HFF-Myc (cell line): ENCODE measurements around the gene CDKN2B-AS1.

Source experiments
- DNase-seq: peaks from one replicate; pipeline ENCODE4 v3.0.0-alpha.2; 2011; ENCODE audit warnings: low read depth; ENCODE audit errors: extremely low read depth
- H3K4me3 ChIP-seq: replicated peaks from 2 replicates; pipeline ENCODE4 v1.5.1; 2011; ENCODE audit warnings: low read depth, mild to moderate bottlenecking, control low read depth, low read length
- TF ChIP-seq, protein P1 (sequence below): IDR thresholded peaks from 2 replicates; pipeline ENCODE4 v1.5.1; 2012; ENCODE audit warnings: mild to moderate bottlenecking, low read depth, low read length, control low read depth; ENCODE audit errors: missing control alignments

The CDKN2B-AS1 gene

DNA sequence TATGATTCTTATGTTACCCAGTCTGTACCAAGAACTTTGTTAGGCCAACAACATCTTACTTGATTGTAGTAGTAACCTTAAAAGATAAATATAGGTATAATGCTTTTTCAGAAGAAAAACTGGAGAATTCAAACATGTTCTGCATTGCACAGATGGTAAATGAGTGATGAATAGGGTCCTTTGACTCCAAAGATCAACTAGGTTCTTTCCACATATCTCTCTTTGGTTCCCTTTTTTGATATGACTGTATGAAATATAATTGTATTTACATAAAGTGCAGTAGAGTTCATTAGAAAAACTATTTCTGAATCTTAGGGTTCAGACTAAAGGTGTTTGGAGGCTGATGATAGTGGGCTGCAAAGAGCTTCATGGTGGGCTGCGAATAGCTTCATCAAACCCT, 165.0 kb downstream of the CDKN2B-AS1 start:
- TF ChIP-seq, protein P1, sequence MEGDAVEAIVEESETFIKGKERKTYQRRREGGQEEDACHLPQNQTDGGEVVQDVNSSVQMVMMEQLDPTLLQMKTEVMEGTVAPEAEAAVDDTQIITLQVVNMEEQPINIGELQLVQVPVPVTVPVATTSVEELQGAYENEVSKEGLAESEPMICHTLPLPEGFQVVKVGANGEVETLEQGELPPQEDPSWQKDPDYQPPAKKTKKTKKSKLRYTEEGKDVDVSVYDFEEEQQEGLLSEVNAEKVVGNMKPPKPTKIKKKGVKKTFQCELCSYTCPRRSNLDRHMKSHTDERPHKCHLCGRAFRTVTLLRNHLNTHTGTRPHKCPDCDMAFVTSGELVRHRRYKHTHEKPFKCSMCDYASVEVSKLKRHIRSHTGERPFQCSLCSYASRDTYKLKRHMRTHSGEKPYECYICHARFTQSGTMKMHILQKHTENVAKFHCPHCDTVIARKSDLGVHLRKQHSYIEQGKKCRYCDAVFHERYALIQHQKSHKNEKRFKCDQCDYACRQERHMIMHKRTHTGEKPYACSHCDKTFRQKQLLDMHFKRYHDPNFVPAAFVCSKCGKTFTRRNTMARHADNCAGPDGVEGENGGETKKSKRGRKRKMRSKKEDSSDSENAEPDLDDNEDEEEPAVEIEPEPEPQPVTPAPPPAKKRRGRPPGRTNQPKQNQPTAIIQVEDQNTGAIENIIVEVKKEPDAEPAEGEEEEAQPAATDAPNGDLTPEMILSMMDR = no peak
- H3K4me3 ChIP-seq = no peak overlapping the region
- no peak for DNase-seq

DNA sequence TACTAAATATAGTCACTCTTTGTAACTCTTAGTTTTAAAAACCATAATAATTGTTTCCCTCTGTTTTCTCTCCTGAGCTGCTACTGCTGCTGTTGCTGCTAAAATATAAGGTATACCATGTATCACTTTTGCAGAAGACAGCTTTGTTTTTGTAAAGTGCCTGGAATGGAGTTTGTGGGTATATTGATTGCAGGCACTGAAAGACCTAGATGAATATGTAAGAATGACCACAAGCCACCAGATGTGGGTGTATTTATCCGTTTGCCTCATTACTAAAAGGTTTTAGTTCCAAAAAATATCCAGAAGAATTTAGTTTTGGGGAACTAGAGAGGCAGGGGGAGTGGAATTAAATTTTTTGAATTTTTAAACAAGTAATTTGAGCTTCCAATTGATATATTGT, 165.6 kb downstream of the CDKN2B-AS1 start:
- no peak overlapping the region for H3K4me3 ChIP-seq
- DNase-seq = no peak
- TF ChIP-seq, protein P1 = no peak

DNA sequence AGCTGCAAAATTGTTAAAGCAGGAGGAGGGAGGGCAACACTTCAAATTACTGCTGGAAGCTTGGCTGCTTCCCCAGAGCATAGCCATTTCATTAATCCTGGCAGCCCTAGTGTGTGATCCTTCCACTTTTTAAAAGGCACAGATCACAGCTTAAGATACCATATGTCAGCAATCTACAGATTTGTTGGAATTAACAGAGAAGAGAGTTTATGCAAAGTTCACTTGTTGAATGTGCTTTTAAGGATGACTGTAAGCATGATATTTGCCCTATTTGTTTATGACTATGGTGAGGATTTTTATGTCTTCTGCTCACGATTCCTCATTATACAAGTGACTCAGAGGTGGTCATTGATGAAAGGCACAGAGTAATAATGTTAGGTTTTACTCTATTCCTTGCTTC, 170.6 kb downstream of the CDKN2B-AS1 start:
- H3K4me3 ChIP-seq = no peak overlapping the region
- no peak for DNase-seq
- TF ChIP-seq, protein P1 = no peak

DNA sequence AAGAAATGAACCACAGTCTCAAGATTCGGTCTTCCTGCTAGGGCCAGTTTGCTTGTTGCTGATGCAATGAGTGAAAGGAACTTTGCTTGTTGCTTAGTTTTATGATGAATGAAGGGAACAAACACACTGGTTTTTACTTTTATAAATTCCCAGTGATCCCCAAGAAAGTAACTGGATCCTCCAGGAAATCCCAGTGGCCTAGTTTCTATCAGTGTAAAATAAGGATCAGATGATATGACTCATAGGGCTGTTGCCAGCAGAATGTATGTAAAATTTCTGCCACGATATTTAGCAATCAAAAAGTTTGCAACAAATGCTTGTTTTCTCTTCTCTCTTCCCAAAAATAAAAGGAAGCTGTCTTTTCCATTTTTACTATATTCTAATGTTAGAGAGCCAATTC, 174.7 kb downstream of the CDKN2B-AS1 start:
- no peak for DNase-seq
- TF ChIP-seq, protein P1 = no peak
- no peak overlapping the region for H3K4me3 ChIP-seq

DNA sequence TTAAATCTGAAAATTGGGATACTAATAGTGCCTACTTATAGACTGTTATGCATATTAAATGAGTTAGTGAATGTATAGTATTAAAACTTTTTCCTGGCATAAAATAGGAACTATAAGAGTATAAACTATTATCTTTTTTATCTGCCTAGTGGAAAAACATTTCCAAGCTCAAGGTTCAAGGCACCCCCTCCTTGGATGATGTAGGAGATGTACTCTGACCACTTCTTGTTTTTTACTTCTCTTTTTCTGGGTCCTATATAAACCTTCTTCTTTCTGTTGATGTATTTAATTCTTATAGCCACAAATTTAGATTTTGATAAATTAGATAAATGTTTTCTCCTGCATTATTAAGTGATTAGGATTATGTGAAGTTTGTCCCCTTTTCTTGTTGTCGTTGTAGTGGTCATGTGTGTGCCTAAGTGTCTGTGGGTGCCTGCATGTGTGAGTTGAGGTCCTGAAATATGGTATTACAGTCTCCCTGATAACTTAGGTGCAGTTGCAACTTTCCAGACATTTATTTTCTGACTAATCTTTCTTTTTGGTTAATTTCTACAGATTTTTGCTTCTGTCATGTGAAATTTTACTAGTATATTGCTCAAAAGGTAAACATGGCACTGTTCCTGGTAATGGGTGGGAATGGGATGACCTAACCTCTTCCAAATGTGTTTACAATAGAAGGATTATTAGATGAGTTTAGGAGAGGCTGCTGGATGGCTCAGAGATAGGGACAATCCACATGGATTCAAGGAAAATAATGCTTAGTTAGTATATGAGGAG, 175.3 kb downstream of the CDKN2B-AS1 start:
- H3K4me3 ChIP-seq = no peak overlapping the region
- TF ChIP-seq, protein P1 = no peak
- no peak for DNase-seq
